Measurements from ENCODE around the gene PPP1R7. TPM values are rescaled to one million over a fixed set of nuclear protein-coding genes. Genes with fewer than 3 reads are reported as not detected.

PPP1R7 gene
- polyA plus RNA-seq, 1 of the 3 experiments (the other 2 are of a cell fraction) = 56.9 TPM

DNA sequence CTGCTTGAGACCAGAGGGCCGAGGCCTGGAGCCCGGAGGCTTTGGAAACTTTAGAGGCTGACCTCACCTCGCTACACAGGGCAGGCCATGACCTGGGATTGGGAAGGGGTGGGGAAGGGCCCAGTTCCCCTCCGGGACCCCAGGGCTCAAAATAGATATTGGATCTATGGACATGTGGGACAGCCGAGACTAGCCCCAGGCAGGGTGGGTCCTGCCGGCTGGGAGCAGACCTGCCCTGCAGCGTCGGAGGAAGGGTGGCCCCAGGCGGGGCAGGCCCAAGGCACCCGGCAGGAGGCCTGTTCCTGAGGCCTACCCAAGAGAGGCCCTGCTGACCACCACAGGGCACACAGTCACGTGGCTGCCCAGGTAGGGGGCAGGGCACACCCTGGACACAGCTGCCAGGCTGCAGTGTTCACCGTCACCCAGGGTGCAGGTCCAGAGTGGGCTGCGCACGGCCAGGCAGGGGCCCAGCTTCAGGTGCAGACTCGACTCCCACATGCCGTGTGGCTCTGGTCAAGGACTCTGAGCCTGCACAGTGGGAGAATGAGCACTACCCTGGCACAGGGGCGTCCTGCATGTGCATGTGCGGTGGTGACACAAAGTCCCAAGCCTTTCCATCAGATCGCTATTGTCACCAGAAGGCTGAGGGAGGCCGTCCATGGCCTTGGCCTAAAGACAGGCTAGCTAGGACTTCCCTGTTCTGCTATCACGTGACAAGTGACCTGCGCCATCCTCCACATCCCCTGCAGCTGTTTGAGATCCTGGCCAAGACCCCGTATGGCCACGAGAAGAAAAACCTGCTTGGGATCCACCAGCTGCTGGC lies 51.4 kb downstream of the PPP1R7 start:
- no peak overlapping the region for H3K27ac ChIP-seq (ENCODE audit: low read depth in 2 of 2, low read length in 1 of 2)
- no peaks in the 10 kb centered on the region for H3K36me3 ChIP-seq (replicated peaks in 1 of 2; ENCODE audit: control insufficient read depth in 1 of 2, insufficient read depth in 2 of 2, low read length in 1 of 2)
- H3K9me2 ChIP-seq = no peaks in the 10 kb centered on the region
- ChIA-PET POLR2A (no interaction called here), CTCF (no interaction called here)
- no peaks in the 10 kb centered on the region for H3K27me3 ChIP-seq (ENCODE audit: insufficient read depth)
- no peaks in the 10 kb centered on the region for H3K9me3 ChIP-seq
- H3K4me3 ChIP-seq (ENCODE audit: low read depth in 2 of 2, low read length in 1 of 2) = no peak overlapping the region
- H2AFZ ChIP-seq (ENCODE audit: low read depth) = no peak overlapping the region
- DNase-seq = no peak
- H3K4me2 ChIP-seq = no peak overlapping the region
- no peaks in the 10 kb centered on the region for H3K79me2 ChIP-seq (ENCODE audit: insufficient read depth)
- H3K4me1 ChIP-seq (ENCODE audit: control insufficient read depth in 1 of 2, insufficient read depth in 2 of 2, low read depth in 1 of 2, low read length in 1 of 2) = no peaks in the 10 kb centered on the region; a peak in 1 of 4 replicates
- TF ChIP-seq GATA2 (CRISPR knock-in tag; IDR thresholded peaks at IDR 0.05) (no peak), EZH2phosphoT487 (IDR thresholded peaks at IDR 0.05; ENCODE audit: borderline replicate concordance, low read depth) (no peak), MXI1 (IDR thresholded peaks at IDR 0.05; ENCODE audit: low read depth, low read length) (no peak), MEF2A (IDR thresholded peaks at IDR 0.05; ENCODE audit: borderline replicate concordance, low read depth) (no peak), YY1 (IDR thresholded peaks at IDR 0.05; ENCODE audit: low read depth) (no peak), FOXM1 (IDR thresholded peaks at IDR 0.05; ENCODE audit: low read depth) (no peak), NFIC (IDR thresholded peaks at IDR 0.05; ENCODE audit: borderline replicate concordance) (no peak), CHD2 (IDR thresholded peaks at IDR 0.05; ENCODE audit: low read length, partially characterized antibody) (no peak), RFX5 (IDR thresholded peaks at IDR 0.05; ENCODE audit: low read length) (no peak)
- no peaks in the 10 kb centered on the region for H4K20me1 ChIP-seq (ENCODE audit: insufficient read depth)
- H3K9ac ChIP-seq = no peak overlapping the region
- 69% methylated on average over 9 of the region's 24 CpGs for WGBS (ENCODE audit: low lambda C conversion rate)
- H3F3A ChIP-seq (replicated peaks; ENCODE audit: insufficient read depth) = no peaks in the 10 kb centered on the region

DNA sequence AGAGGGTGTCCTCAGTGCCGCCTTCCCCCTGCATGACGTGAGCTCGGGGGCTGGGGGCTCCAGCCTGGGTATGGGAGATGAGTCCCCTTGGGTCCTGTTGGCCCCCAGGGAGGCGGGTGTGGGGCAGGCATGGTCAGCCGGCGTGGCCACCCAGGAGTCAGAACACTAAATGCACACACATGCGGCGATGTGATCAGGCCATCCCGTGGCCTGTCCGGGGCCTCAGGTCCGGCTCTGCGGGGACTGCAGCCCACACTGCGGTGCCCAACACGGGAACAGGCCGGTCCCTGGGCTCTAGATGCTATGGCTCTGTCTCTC lies 52.0 kb downstream of the PPP1R7 start:
- no peaks in the 10 kb centered on the region for H3K9me2 ChIP-seq
- H3F3A ChIP-seq (replicated peaks; ENCODE audit: insufficient read depth) = no peaks in the 10 kb centered on the region
- H3K27ac ChIP-seq (ENCODE audit: low read depth in 2 of 2, low read length in 1 of 2) = no peak overlapping the region
- no peaks in the 10 kb centered on the region for H4K20me1 ChIP-seq (ENCODE audit: insufficient read depth)
- ChIA-PET POLR2A (no interaction called here), CTCF (no interaction called here)
- H3K9me3 ChIP-seq = no peaks in the 10 kb centered on the region
- H3K4me2 ChIP-seq = no peak overlapping the region
- no peaks in the 10 kb centered on the region; a peak in 1 of 4 replicates for H3K4me1 ChIP-seq (ENCODE audit: control insufficient read depth in 1 of 2, insufficient read depth in 2 of 2, low read depth in 1 of 2, low read length in 1 of 2)
- H3K9ac ChIP-seq = no peak overlapping the region
- H2AFZ ChIP-seq (ENCODE audit: low read depth) = no peak overlapping the region
- no peak for DNase-seq
- no peaks in the 10 kb centered on the region for H3K36me3 ChIP-seq (replicated peaks in 1 of 2; ENCODE audit: control insufficient read depth in 1 of 2, insufficient read depth in 2 of 2, low read length in 1 of 2)
- H3K27me3 ChIP-seq (ENCODE audit: insufficient read depth) = no peaks in the 10 kb centered on the region
- H3K79me2 ChIP-seq (ENCODE audit: insufficient read depth) = no peaks in the 10 kb centered on the region
- H3K4me3 ChIP-seq (ENCODE audit: low read depth in 2 of 2, low read length in 1 of 2) = no peak overlapping the region
- no CpG with 5 or more reads among the region's 15 CpGs for WGBS (ENCODE audit: low lambda C conversion rate)
- TF ChIP-seq, protein P1, sequence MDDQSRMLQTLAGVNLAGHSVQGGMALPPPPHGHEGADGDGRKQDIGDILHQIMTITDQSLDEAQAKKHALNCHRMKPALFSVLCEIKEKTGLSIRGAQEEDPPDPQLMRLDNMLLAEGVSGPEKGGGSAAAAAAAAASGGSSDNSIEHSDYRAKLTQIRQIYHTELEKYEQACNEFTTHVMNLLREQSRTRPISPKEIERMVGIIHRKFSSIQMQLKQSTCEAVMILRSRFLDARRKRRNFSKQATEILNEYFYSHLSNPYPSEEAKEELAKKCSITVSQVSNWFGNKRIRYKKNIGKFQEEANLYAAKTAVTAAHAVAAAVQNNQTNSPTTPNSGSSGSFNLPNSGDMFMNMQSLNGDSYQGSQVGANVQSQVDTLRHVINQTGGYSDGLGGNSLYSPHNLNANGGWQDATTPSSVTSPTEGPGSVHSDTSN (IDR thresholded peaks at IDR 0.05) = no peak
- no peak for TF ChIP-seq GABPA (IDR thresholded peaks at IDR 0.05; ENCODE audit: low read depth)
- TF ChIP-seq, protein P2, sequence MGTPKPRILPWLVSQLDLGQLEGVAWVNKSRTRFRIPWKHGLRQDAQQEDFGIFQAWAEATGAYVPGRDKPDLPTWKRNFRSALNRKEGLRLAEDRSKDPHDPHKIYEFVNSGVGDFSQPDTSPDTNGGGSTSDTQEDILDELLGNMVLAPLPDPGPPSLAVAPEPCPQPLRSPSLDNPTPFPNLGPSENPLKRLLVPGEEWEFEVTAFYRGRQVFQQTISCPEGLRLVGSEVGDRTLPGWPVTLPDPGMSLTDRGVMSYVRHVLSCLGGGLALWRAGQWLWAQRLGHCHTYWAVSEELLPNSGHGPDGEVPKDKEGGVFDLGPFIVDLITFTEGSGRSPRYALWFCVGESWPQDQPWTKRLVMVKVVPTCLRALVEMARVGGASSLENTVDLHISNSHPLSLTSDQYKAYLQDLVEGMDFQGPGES (IDR thresholded peaks at IDR 0.05; ENCODE audit: low read depth, low read length) = no peak
- no peak for TF ChIP-seq SMC3 (IDR thresholded peaks at IDR 0.05; ENCODE audit: low read depth, low read length)
- TF ChIP-seq, protein P3, sequence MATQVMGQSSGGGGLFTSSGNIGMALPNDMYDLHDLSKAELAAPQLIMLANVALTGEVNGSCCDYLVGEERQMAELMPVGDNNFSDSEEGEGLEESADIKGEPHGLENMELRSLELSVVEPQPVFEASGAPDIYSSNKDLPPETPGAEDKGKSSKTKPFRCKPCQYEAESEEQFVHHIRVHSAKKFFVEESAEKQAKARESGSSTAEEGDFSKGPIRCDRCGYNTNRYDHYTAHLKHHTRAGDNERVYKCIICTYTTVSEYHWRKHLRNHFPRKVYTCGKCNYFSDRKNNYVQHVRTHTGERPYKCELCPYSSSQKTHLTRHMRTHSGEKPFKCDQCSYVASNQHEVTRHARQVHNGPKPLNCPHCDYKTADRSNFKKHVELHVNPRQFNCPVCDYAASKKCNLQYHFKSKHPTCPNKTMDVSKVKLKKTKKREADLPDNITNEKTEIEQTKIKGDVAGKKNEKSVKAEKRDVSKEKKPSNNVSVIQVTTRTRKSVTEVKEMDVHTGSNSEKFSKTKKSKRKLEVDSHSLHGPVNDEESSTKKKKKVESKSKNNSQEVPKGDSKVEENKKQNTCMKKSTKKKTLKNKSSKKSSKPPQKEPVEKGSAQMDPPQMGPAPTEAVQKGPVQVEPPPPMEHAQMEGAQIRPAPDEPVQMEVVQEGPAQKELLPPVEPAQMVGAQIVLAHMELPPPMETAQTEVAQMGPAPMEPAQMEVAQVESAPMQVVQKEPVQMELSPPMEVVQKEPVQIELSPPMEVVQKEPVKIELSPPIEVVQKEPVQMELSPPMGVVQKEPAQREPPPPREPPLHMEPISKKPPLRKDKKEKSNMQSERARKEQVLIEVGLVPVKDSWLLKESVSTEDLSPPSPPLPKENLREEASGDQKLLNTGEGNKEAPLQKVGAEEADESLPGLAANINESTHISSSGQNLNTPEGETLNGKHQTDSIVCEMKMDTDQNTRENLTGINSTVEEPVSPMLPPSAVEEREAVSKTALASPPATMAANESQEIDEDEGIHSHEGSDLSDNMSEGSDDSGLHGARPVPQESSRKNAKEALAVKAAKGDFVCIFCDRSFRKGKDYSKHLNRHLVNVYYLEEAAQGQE (IDR thresholded peaks at IDR 0.05; ENCODE audit: low read depth, low read length) = no peak
- TF ChIP-seq CHD2 (IDR thresholded peaks at IDR 0.05; ENCODE audit: low read length, partially characterized antibody) = no peak
- no peak for TF ChIP-seq RXRA (IDR thresholded peaks at IDR 0.05; ENCODE audit: borderline replicate concordance, low read depth)
- TF ChIP-seq TEAD4 (IDR thresholded peaks at IDR 0.05; ENCODE audit: borderline replicate concordance, insufficient read depth) = no peak
- TF ChIP-seq NRF1 (IDR thresholded peaks at IDR 0.05; ENCODE audit: low read depth, low read length) = no peak
- TF ChIP-seq, protein P4, sequence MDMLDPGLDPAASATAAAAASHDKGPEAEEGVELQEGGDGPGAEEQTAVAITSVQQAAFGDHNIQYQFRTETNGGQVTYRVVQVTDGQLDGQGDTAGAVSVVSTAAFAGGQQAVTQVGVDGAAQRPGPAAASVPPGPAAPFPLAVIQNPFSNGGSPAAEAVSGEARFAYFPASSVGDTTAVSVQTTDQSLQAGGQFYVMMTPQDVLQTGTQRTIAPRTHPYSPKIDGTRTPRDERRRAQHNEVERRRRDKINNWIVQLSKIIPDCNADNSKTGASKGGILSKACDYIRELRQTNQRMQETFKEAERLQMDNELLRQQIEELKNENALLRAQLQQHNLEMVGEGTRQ (IDR thresholded peaks at IDR 0.05; ENCODE audit: borderline replicate concordance, low read depth, low read length) = no peak
- TF ChIP-seq, protein P5, sequence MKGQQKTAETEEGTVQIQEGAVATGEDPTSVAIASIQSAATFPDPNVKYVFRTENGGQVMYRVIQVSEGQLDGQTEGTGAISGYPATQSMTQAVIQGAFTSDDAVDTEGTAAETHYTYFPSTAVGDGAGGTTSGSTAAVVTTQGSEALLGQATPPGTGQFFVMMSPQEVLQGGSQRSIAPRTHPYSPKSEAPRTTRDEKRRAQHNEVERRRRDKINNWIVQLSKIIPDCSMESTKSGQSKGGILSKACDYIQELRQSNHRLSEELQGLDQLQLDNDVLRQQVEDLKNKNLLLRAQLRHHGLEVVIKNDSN (IDR thresholded peaks at IDR 0.05; ENCODE audit: borderline replicate concordance, low read depth) = no peak
- no peak for TF ChIP-seq EP300 (IDR thresholded peaks at IDR 0.05; ENCODE audit: borderline replicate concordance in 1 of 2, low read depth in 1 of 2, low read length in 1 of 2)
- no peak for TF ChIP-seq FOXM1 (IDR thresholded peaks at IDR 0.05; ENCODE audit: low read depth)
- no peak for TF ChIP-seq MXI1 (IDR thresholded peaks at IDR 0.05; ENCODE audit: low read depth, low read length)
- TF ChIP-seq RFX5 (IDR thresholded peaks at IDR 0.05; ENCODE audit: low read length) = no peak
